ENCODE data around the gene ZRANB1.

- TF ChIP-seq CTCF (IDR thresholded peaks at IDR 0.05) (no peak), POLR2AphosphoS5 (IDR thresholded peaks at IDR 0.05) (no peak)
Measured at GRCh38 chr10:124974131-124974530, 32.2 kb downstream of the ZRANB1 start.

Measured in prostate gland (tissue), 2 donors.